K562 (cell line): ENCODE data around the gene COL5A1. TPM values are rescaled to one million over a fixed set of nuclear protein-coding genes. Genes with fewer than 3 reads are reported as not detected.

Experiments
- ATAC-seq: fragments of 200-7000 bp; cut with Tn5 transposase; 3 replicates; pipeline ENCODE4 v1.9.1; 2020; ENCODE audit warnings: moderate library complexity
- BruUV-seq: library from RNA; stranded (reverse); fragments of 400-500 nt; replicated peaks from 2 replicates; lab custom pipeline; 2021; lab: Mats Ljungman, UMichigan
- CTCF ChIA-PET: fragments of 300-600 bp; formaldehyde crosslinking; extraction: SDS; loops from one replicate; lab custom pipeline; 2021; ENCODE audit warnings: low intra/inter-chr PET ratio; lab: Yijun Ruan, JAX
- POLR2A ChIA-PET: fragments of 300-600, 350-650 bp; sonication (Branson Sonifier 250); formaldehyde crosslinking; extraction: SDS; loops from one replicate; lab custom pipeline; 2021; ENCODE audit warnings: antibody characterized with exemption, inconsistent platforms; lab: Yijun Ruan, JAX
- DNase-seq, 4 experiments: peaks; one replicate each; pipeline versions ENCODE4 v3.0.0 to v3.0.0-alpha.2; 2011 to 2018; ENCODE audit warnings: low spot score in 3 of 4, mixed read lengths in 3 of 4; ENCODE audit errors: extremely low read depth in 1 of 4
- FAIRE-seq: peaks from 2 replicates; lab custom pipeline; 2011; peaks lifted over from hg19 to GRCh38; lab: Jason Lieb, UNC
- H2AFZ ChIP-seq: 2 replicates; pipeline ENCODE4 v1.6.0; 2011; ENCODE audit warnings: low read depth, low read length, control low read depth, inconsistent platforms
- H3K27ac ChIP-seq: fragments of 200-600 bp; 3 replicates; pipeline ENCODE4 v1.8.0; 2011; ENCODE audit warnings: low read depth, mild to moderate bottlenecking, control low read depth, inconsistent platforms, low read length, moderate library complexity, mixed read lengths; ENCODE audit errors: extremely low read depth
- H3K27me3 ChIP-seq, 2 experiments: fragments of 300-600 bp in 1 of 2; 2 replicates in 1 of 2; 3 replicates in 1 of 2; pipeline versions ENCODE4 v1.6.0 to v1.8.0; 2011; ENCODE audit warnings: inconsistent platforms in 2 of 2, low read length in 2 of 2, mild to moderate bottlenecking in 1 of 2, mixed read lengths in 1 of 2, moderate library complexity in 1 of 2; ENCODE audit not compliant: control insufficient read depth in 2 of 2, insufficient read depth in 2 of 2
- H3K36me3 ChIP-seq: fragments of 300-600 bp; 3 replicates; pipeline ENCODE4 v1.8.0; 2011; ENCODE audit warnings: mild to moderate bottlenecking, low read length, inconsistent platforms; ENCODE audit not compliant: control insufficient read depth, insufficient read depth
- H3K4me1 ChIP-seq, 2 experiments: fragments of 200-600 bp in 1 of 2; replicated peaks in 1 of 2; 2 replicates in 1 of 2; 3 replicates in 1 of 2; pipeline versions ENCODE4 v1.5.1 to v1.8.0; 2011; ENCODE audit warnings: inconsistent platforms in 2 of 2, low read length in 2 of 2, mild to moderate bottlenecking in 1 of 2, mixed read lengths in 1 of 2, moderate library complexity in 1 of 2; ENCODE audit not compliant: control insufficient read depth in 2 of 2, insufficient read depth in 2 of 2
- H3K4me2 ChIP-seq: 2 replicates; pipeline ENCODE4 v1.6.1; 2011; ENCODE audit warnings: low read length, control low read depth, inconsistent platforms, mixed read lengths; ENCODE audit not compliant: insufficient read depth
- H3K4me3 ChIP-seq: fragments of 200-600 bp; sonication (generic), shearing (Covaris generic); 2 replicates; pipeline ENCODE4 v1.5.1; 2016; ENCODE audit warnings: control low read depth, inconsistent platforms
- H3K79me2 ChIP-seq: fragments of 200-600 bp; 3 replicates; pipeline ENCODE4 v1.8.0; 2011; ENCODE audit warnings: low read length, inconsistent platforms; ENCODE audit not compliant: control insufficient read depth, insufficient read depth
- H3K9ac ChIP-seq, 2 experiments: 2 replicates each; pipeline versions ENCODE4 v1.6.0 to v1.6.1; 2011; ENCODE audit warnings: low read depth in 2 of 2, low read length in 2 of 2, control low read depth in 1 of 2, inconsistent platforms in 1 of 2, mild to moderate bottlenecking in 1 of 2, mixed read lengths in 1 of 2; ENCODE audit not compliant: insufficient read depth in 1 of 2
- H3K9me1 ChIP-seq: one replicate; pipeline ENCODE4 v1.6.0; 2011; ENCODE audit warnings: inconsistent platforms, mild to moderate bottlenecking, low read length, moderate library complexity; ENCODE audit not compliant: control insufficient read depth, insufficient read depth
- H3K9me3 ChIP-seq: replicated peaks from 2 replicates; pipeline ENCODE4 v1.5.1; 2011; ENCODE audit warnings: low read depth, low read length, inconsistent platforms; ENCODE audit not compliant: control insufficient read depth, insufficient read depth
- H4K20me1 ChIP-seq: replicated peaks from 2 replicates; pipeline ENCODE4 v1.6.1; 2011; ENCODE audit warnings: low read length, inconsistent platforms, mixed read lengths; ENCODE audit not compliant: control insufficient read depth, insufficient read depth
- CHD2 ChIP-seq: IDR thresholded peaks from 2 replicates; pipeline ENCODE4 v1.6.1; 2011; ENCODE audit warnings: low read depth, low read length
- PRDM10 ChIP-seq: fragments of 450-650 bp; IDR thresholded peaks from 2 replicates; pipeline ENCODE4 v1.6.1; 2018; ENCODE audit not compliant: partially characterized antibody
- TBL1XR1 ChIP-seq, 2 experiments: IDR thresholded peaks; 2 replicates each; pipeline ENCODE4 v1.6.1; 2012; ENCODE audit warnings: improper control_type of control experiment in 2 of 2, low read length in 2 of 2, mild to moderate bottlenecking in 1 of 2
- ZBTB8A ChIP-seq: fragments of 450-650 bp; IDR thresholded peaks from 2 replicates; pipeline ENCODE4 v1.6.1; 2018; ENCODE audit warnings: mild to moderate bottlenecking, moderate library complexity; ENCODE audit not compliant: partially characterized antibody
- ZNF232 ChIP-seq: sonication (generic); formaldehyde crosslinking; IDR thresholded peaks from 2 replicates; pipeline ENCODE4 v1.8.0; 2022; ENCODE audit warnings: mild to moderate bottlenecking, missing genetic modification reagents
- WGBS: fragments of 100-300 bp; shearing (Covaris generic); methylation state at CpG from one replicate; pipeline ENCODE4 v1.1.6; 2016; ENCODE audit warnings: low coverage, mixed read lengths; ENCODE audit not compliant: insufficient coverage; ENCODE audit errors: missing lambda C conversion rate; 5-methylcytosine and 5-hydroxymethylcytosine counted together
- in situ Hi-C: fragments of 300-500 bp; cut with MboI; formaldehyde crosslinking; loops from 4 replicates; pipeline ENCODE4 v1.15.0; 2018; ENCODE audit warnings: inconsistent platforms, mixed read lengths
- intact Hi-C: fragments of 100-400 bp; cut with micrococcal nuclease; formaldehyde crosslinking; loops from 2 replicates; pipeline ENCODE4 v1.14.2; 2022
- polyA plus RNA-seq, 8 experiments: library from polyadenylated mRNA; depleted of rRNA in 4 of 8; stranded (reverse) in 5 of 8; unstranded in 3 of 8; fragments of >200 nt; fragmentation: Nextera tagmentation in 2 of 8; fragmentation: Illumina TruSeq in 1 of 8; extraction: Ambion mirVana in 2 of 8; extraction: Trizol in 1 of 8; gene quantifications; 2 replicates each; pipeline versions ENCODE4 v1.2.1 to v1.2.3, GENCODE V29; 2011 to 2014; ENCODE audit warnings: inconsistent platforms in 1 of 8, missing spikeins in 1 of 8
- total RNA-seq, 7 experiments: library from RNA; depleted of rRNA in 6 of 7; stranded (reverse); fragments of >200 nt in 6 of 7; fragmentation: Illumina TruSeq in 2 of 7; extraction: Trizol in 2 of 7; gene quantifications; 2 replicates each; pipeline versions ENCODE4 v1.2.1 to v1.2.3, GENCODE V29; 2011 to 2021; ENCODE audit warnings: low replicate concordance in 1 of 7
- TF ChIP-seq, protein P1 (sequence below): sonication (generic); formaldehyde crosslinking; IDR thresholded peaks from 2 replicates; pipeline ENCODE4 v1.8.0; 2022; ENCODE audit warnings: mild to moderate bottlenecking, missing genetic modification reagents

COL5A1 gene
- total and polyA plus RNA-seq, 9 of the 15 experiments (the other 6 are each of a cell fraction or from before 2014, with no cell fraction given) = under 0.01 to 0.13 (median 0.04) TPM; not detected in 6

DNA sequence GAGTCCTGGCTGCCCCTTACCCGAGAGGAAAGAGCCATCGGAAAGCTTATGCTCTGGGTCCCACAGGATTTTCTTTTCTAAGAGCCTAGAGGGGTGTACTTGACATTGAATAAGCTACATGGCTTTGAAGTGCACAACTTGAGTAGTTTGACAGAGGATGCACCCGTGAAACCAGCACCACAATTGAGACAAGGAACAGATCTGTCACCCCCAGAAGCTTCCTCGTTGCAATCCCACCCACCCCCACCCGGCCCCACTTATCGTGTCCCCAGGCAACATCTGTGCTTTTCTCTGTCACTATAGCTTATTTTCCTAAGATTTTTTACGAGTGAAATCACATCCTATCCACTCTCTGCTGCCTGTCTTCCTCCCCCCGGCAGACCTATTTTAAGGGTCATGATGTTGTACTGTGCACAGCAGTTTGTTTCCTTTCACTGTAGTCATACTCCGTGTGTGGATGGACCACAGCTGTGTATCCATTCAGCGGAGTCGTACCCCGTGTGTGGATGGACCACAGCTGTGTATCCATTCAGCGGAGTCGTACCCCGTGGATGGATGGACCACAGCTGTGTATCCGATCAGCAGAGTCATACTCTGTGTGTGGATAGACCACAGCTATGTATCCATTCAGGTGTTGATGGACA, 230.2 kb downstream of the COL5A1 start (continued):
- TF ChIP-seq, protein P1, sequence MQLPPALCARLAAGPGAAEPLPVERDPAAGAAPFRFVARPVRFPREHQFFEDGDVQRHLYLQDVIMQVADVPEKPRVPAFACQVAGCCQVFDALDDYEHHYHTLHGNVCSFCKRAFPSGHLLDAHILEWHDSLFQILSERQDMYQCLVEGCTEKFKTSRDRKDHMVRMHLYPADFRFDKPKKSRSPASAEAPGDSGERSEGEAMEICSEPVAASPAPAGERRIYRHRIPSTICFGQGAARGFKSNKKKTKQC (CRISPR knock-in tag) = no peak
- TF ChIP-seq ZBTB8A (no peak), TBL1XR1 (IDR thresholded peaks at IDR 0.05; ENCODE audit: low read length in 2 of 2) (no peak)

DNA sequence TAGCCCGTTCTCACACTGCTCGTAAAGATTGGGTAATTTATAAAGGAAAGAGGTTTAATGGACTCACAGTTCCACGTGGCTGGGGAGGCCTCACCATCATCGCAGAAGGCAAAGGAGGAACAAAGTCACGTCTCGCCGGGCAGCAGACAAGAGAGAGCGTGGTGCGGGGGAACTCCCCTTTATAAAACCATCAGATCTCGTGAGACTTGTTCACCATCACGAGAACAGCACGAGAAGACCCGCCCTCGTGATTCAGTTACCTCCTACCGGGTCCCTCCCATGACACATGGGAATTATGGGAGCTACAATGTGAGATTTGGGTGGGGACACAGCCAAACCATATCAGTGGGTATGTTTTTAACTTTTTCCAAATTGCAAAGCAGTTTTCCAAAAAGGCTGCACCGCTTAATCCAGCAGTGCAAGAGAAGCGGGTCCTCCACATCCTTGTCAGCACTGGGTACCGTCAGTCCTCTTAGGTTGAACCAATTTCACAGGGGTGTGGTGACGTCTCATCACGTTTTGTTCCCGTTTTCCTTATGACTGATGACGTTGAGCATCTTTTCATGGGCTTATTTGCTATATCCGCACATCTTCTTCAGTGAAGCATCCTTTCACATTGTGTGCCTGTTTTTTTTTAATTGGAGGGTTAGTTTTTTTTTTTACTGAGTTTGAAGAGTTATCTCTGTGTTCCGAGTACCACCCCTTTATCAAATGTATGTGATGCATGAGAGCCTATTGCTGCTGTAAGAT, 231.1 kb downstream of the COL5A1 start:
- no peak overlapping the region for H2AFZ ChIP-seq
- WGBS = under 1% methylated on average over 24 of the region's 24 CpGs
- H4K20me1 ChIP-seq = no peaks in the 10 kb centered on the region
- DNase-seq = peak in 1 of 4 experiments; percentile 8
- no peak overlapping the region for H3K4me2 ChIP-seq
- CTCF ChIA-PET = interaction anchor here (0.7 kb wide), 1 partner anchor 89 kb away, joined by 3 read pairs; no protein-coding TSS in a partner anchor
- intact Hi-C loops (no loop called here), in situ Hi-C loops (no loop called here)
- H3K36me3 ChIP-seq = no peaks in the 10 kb centered on the region
- FAIRE-seq = no peak
- BruUV-seq = no TSS peak
- no peak overlapping the region for H3K27ac ChIP-seq
- POLR2A ChIA-PET = interaction anchor here (1.3 kb wide), 1 partner anchor 12 kb away, joined by 3 read pairs; no protein-coding TSS in a partner anchor
- ATAC-seq = no peak
- H3K4me3 ChIP-seq = no peak overlapping the region
- H3K79me2 ChIP-seq = no peaks in the 10 kb centered on the region; the same call in 2 of the 3 replicates
- peak; percentile 68 for TF ChIP-seq PRDM10
- no peak for TF ChIP-seq ZNF232 (CRISPR knock-in tag)
- TF ChIP-seq CHD2 = peak; percentile 81
- TF ChIP-seq, all 486 proteins: peak for 2
- Histone ChIP-seq H3K27me3 (peaks cover 0 to 29% of the 10 kb centered on the region in 2 experiments; a peak in 2 of 5 replicates), H3K4me1 (no peaks in the 10 kb centered on the region), H3K9me1 (no peaks in the 10 kb centered on the region), H3K9me3 (no peaks in the 10 kb centered on the region), H3K9ac (no peak overlapping the region)
